Daoy (cell line): Measurements from ENCODE around the gene WASF2. TPM values are rescaled to one million over a fixed set of nuclear protein-coding genes. Genes with fewer than 3 reads are reported as not detected.

ENCODE experiments used
- DNase-seq: peaks from one replicate; pipeline ENCODE4 v3.0.0-alpha.2; 2015; ENCODE audit warnings: low read depth
- total RNA-seq: library from RNA; depleted of rRNA; stranded (reverse); fragments of >200 nt; shearing (Covaris generic); gene quantifications from 2 replicates; pipeline ENCODE4 v1.2.3, GENCODE V29; 2014

WASF2 gene
- total RNA-seq, 1 experiment from 2014 or later = 11.1 TPM

- DNase-seq = no peak
Observed at GRCh38 chr1:27379564-27380122, 110.3 kb downstream of the WASF2 start.

- DNase-seq = no peak
Observed at GRCh38 chr1:27377760-27378495, 112.0 kb downstream of the WASF2 start.

GRCh38 chr1:27374362-27375086 is 115.4 kb downstream of the WASF2 start, which contains the start of gene FCN3:
TSS of gene FCN3 (minus strand) at chr1:27374824. CDS start at chr1:27374818, 6 bp downstream.
- DNase-seq = no peak

- no peak for DNase-seq
Observed at GRCh38 chr1:27372808-27373690, 116.9 kb downstream of the WASF2 start.

GRCh38 chr1:27372022-27372807 is 117.8 kb downstream of the WASF2 start:
- DNase-seq = no peak

- DNase-seq = no peak
Observed at GRCh38 chr1:27368869-27369582, 120.9 kb downstream of the WASF2 start.

GRCh38 chr1:27367160-27367650 is 122.8 kb downstream of the WASF2 start:
- DNase-seq = no peak

GRCh38 chr1:27366411-27367159 is 123.4 kb downstream of the WASF2 start, which contains the start of gene MAP3K6:
TSS of gene MAP3K6 (minus strand) at chr1:27366961. CDS start at chr1:27366597, 364 bp downstream.
- DNase-seq = peak; percentile 90

GRCh38 chr1:27366113-27366410 is 123.9 kb downstream of the WASF2 start:
- peak; percentile 87 for DNase-seq

DNA sequence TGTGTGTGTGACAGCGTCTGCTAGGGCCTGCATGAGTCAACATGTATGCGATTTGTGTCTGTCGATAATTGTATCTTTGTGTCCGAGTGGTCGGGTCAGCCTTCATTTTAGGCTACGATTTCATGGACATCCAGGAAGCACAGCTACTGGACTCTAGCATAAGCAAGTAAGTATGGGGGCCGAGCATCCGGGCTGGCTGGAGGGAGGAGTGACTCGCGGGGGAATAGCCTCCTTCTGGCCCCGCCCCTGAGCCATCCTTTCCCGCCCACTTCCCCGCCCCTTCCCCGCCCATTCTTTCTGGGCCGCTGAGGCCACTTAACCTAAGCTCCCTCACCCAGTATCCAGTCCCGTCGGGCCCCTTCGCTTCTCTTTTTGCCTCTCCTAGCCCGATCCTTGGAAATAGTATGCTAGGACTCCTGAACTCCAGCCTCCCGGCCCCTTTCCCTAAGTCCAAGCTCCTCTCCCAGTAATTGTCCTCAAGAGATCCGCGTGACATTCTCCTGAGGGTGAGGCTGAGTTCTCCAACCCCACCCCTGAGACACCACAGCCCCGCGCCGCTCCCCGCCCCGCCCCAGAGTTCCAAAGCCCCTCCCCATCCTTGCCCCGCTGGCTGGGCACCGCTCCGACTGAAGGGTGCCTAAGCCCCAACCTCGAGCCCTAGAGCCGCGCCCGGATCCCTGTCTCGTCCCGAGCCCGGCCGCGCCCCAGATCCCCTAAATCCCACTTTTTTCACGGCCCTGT is 124.4 kb downstream of the WASF2 start:
- peak; percentile 90 for DNase-seq

- no peak for DNase-seq
Observed at GRCh38 chr1:27364696-27365371, 125.1 kb downstream of the WASF2 start.

GRCh38 chr1:27363766-27364695 is 125.9 kb downstream of the WASF2 start:
- DNase-seq = no peak

- no peak for DNase-seq
Observed at GRCh38 chr1:27361553-27361952, 128.4 kb downstream of the WASF2 start.

DNA sequence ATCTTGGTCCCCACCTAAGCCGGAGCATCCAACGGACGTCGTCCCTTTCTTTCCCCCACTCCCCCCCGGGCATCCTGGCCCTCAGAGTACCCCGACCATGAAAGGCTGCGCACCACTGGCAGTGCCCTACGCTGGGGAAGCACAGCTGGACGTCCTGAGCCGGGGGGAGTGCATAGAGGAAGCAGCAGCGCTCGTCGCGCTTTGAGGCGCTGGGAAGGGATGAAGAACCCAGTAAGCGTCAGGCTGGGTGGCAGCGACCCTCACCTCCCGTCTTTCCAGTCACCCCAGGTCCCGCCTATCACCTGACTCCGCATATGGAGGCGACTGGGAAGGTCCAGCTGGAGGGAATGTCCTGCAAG is 128.9 kb downstream of the WASF2 start:
- DNase-seq = no peak

DNA sequence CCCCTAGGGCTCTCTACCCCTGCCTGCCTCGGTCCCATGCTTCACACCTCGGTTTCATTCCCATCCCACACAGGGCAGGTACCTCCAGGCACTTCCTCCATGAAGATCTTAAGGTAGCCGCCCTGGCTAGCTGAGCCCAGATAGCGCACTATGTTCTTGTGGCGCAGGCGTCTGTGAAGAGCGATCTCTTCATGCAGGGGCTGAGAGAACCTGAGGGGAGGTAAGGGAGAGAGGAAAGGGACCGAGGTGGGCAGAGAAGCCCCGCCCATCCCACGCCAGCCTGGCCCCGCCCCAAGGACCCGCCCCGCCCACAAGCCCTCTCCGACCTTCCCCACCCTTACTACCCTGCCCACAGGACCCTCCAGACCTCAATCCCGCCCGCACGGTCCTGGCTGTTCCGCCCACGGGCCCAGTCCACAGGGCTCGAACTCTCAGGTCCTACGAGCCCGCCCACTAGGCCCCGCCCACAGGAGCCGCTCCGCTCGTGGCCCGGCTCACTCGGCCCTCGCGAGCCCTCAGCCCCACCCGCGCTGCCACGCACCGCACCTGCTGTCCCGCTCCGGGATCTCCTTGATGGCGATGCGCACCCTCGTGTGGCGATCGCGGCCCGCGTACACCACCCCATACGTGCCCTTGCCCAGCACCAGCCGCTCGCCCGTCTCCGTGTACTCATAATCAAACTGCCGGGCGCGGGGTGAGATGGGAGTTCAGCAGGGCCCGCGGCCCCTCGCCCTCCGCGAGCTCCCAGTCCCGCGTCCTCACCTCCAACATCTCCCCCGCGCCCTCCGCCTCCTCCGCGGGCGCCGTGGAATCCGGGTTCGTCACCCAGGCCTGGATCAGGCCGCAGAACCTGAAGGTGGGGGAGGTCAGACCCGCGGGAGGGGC is 129.6 kb downstream of the WASF2 start:
- no peak for DNase-seq

DNA sequence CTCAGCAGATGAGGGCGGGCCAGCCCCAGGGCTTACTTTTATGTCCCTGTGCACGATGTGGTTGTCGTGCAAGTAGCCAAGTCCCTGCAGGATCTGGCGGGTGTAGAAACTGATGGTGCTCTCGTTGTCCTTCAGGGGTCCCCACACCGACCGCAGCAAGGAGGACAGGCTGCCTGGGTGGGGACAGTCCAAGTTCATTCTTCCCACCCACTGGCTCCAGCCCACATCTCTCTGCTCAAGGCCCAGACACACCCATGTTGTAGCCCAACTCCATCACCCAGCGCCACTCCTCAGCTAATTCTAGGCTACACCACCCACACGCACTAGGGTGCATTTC is 130.2 kb downstream of the WASF2 start:
- DNase-seq = no peak
